GM12878 (cell line): ENCODE measurements around the gene MRPL44. TPM values are rescaled to one million over a fixed set of nuclear protein-coding genes. Genes with fewer than 3 reads are reported as not detected.

Source experiments
- ATAC-seq: fragments of 200-7000 bp; cut with Tn5 transposase; 3 replicates; pipeline ENCODE4 v1.9.1; 2020; ENCODE audit warnings: mild to moderate bottlenecking, moderate library complexity
- BruUV-seq: library from RNA; stranded (reverse); fragments of 400-500 nt; replicated peaks from 2 replicates; lab custom pipeline; 2021; lab: Mats Ljungman, UMichigan
- CTCF ChIA-PET: fragments of 300-600 bp; sonication (Branson Sonifier 250); formaldehyde crosslinking; extraction: SDS; loops from one replicate; lab custom pipeline; 2021; ENCODE audit warnings: inconsistent platforms; lab: Yijun Ruan, JAX
- POLR2A ChIA-PET: fragments of 350-600 bp; formaldehyde crosslinking; extraction: SDS; loops from one replicate; lab custom pipeline; 2021; ENCODE audit warnings: inconsistent platforms; lab: Charles Lee
- RAD21 ChIA-PET: fragments of 300-600 bp; sonication (Branson Sonifier 250); formaldehyde crosslinking; loops from one replicate; lab custom pipeline; 2023; ENCODE audit warnings: antibody characterized with exemption; ENCODE audit not compliant: unreplicated experiment; lab: Charles Lee
- SMC1A ChIA-PET: fragments of 300-600 bp; sonication (Branson Sonifier 250); formaldehyde crosslinking; loops from one replicate; lab custom pipeline; 2023; ENCODE audit not compliant: unreplicated experiment, uncharacterized antibody; lab: Charles Lee
- DNase-seq: peaks from one replicate; pipeline ENCODE4 v3.0.0-alpha.2; 2011; ENCODE audit warnings: low read depth, low spot score
- FAIRE-seq: peaks from 3 replicates; lab custom pipeline; 2011; peaks lifted over from hg19 to GRCh38; lab: Jason Lieb, UNC
- H2AFZ ChIP-seq: 2 replicates; pipeline ENCODE4 v1.6.0; 2011; ENCODE audit warnings: low read depth, low read length, control low read depth; ENCODE audit not compliant: control insufficient read depth
- H3K27ac ChIP-seq: 2 replicates; pipeline ENCODE4 v1.5.1; 2011; ENCODE audit warnings: control low read depth; ENCODE audit not compliant: control insufficient read depth, insufficient read depth
- H3K27me3 ChIP-seq, 2 experiments: replicated peaks in 1 of 2; 2 replicates each; pipeline versions ENCODE4 v1.6.0 to v1.6.1; 2011; ENCODE audit warnings: low read length in 1 of 2; ENCODE audit not compliant: control insufficient read depth in 2 of 2, insufficient read depth in 2 of 2
- H3K36me3 ChIP-seq, 2 experiments: 2 replicates each; pipeline ENCODE4 v1.5.1; 2011; ENCODE audit warnings: low read length in 1 of 2; ENCODE audit not compliant: control insufficient read depth in 2 of 2, insufficient read depth in 2 of 2
- H3K4me1 ChIP-seq: 2 replicates; pipeline ENCODE4 v1.6.1; 2011; ENCODE audit warnings: mild to moderate bottlenecking, low read length, moderate library complexity, mixed read lengths; ENCODE audit not compliant: control insufficient read depth, insufficient read depth
- H3K4me2 ChIP-seq: 2 replicates; pipeline ENCODE4 v1.6.0; 2011; ENCODE audit warnings: control low read depth; ENCODE audit not compliant: control insufficient read depth, insufficient read depth
- H3K4me3 ChIP-seq: fragments of 200-600 bp; sonication (generic); 2 replicates; pipeline ENCODE4 v1.5.1; 2016
- H3K79me2 ChIP-seq: 2 replicates; pipeline ENCODE4 v1.6.0; 2011; ENCODE audit warnings: low read length; ENCODE audit not compliant: control insufficient read depth, insufficient read depth
- H3K9ac ChIP-seq: 2 replicates; pipeline ENCODE4 v1.8.0; 2011; ENCODE audit warnings: low read length, control low read depth, mixed read lengths; ENCODE audit not compliant: control insufficient read depth, insufficient read depth
- H3K9me3 ChIP-seq: replicated peaks from 3 replicates; pipeline ENCODE4 v1.5.1; 2011; ENCODE audit warnings: mild to moderate bottlenecking, low read length; ENCODE audit not compliant: control insufficient read depth, insufficient read depth
- H4K20me1 ChIP-seq: 2 replicates; pipeline ENCODE4 v1.6.0; 2011; ENCODE audit not compliant: control insufficient read depth, insufficient read depth
- EZH2 ChIP-seq: IDR thresholded peaks from 2 replicates; pipeline ENCODE4 v1.6.1; 2012; ENCODE audit warnings: low read depth, mild to moderate bottlenecking, control low read depth, inconsistent platforms, low read length, borderline replicate concordance; ENCODE audit not compliant: control insufficient read depth
- FOS ChIP-seq: IDR thresholded peaks from 3 replicates; pipeline ENCODE4 v1.6.1; 2011; ENCODE audit warnings: borderline replicate concordance; ENCODE audit not compliant: insufficient read length; ENCODE audit errors: extremely low read depth
- JUND ChIP-seq: IDR thresholded peaks from 2 replicates; pipeline ENCODE4 v1.6.1; 2012; ENCODE audit warnings: low read depth, mild to moderate bottlenecking, low read length, improper control_type of control experiment, moderate library complexity
- NR2C2 ChIP-seq: IDR thresholded peaks from 2 replicates; pipeline ENCODE4 v1.6.1; 2011; ENCODE audit warnings: borderline replicate concordance, low read depth; ENCODE audit not compliant: control insufficient read depth, insufficient read length
- SIN3A ChIP-seq: IDR thresholded peaks from 2 replicates; pipeline ENCODE4 v1.6.1; 2012; ENCODE audit warnings: low read depth, low read length, improper control_type of control experiment
- TAF1 ChIP-seq: IDR thresholded peaks from 2 replicates; pipeline ENCODE4 v1.6.1; 2011; ENCODE audit warnings: mild to moderate bottlenecking, low read depth, low read length, borderline replicate concordance
- TBL1XR1 ChIP-seq: IDR thresholded peaks from 2 replicates; pipeline ENCODE4 v1.6.1; 2012; ENCODE audit warnings: low read depth, low read length, improper control_type of control experiment
- TCF3 ChIP-seq: IDR thresholded peaks from 2 replicates; pipeline ENCODE4 v1.6.1; 2012; ENCODE audit warnings: low read depth, mild to moderate bottlenecking, low read length, borderline replicate concordance; ENCODE audit not compliant: insufficient read depth
- ZNF217 ChIP-seq: fragments of 450-650 bp; IDR thresholded peaks from 2 replicates; pipeline ENCODE4 v1.6.1; 2017; ENCODE audit warnings: antibody characterized with exemption, mild to moderate bottlenecking
- ZNF687 ChIP-seq: fragments of 450-650 bp; IDR thresholded peaks from 2 replicates; pipeline ENCODE4 v1.6.1; 2017; ENCODE audit warnings: mild to moderate bottlenecking, moderate library complexity
- WGBS: methylation state at CpG from one replicate; pipeline ENCODE4 v1.1.6; 2016; ENCODE audit warnings: low lambda C conversion rate; ENCODE audit not compliant: insufficient replicate concordance, insufficient coverage; ENCODE audit errors: missing lambda C conversion rate; 5-methylcytosine and 5-hydroxymethylcytosine counted together
- in situ Hi-C: fragments of 300-500 bp; cut with MboI; formaldehyde crosslinking; loops from 9 replicates; pipeline ENCODE4 v1.14.3; 2018; ENCODE audit warnings: mixed read lengths
- intact Hi-C: fragments of 100-400 bp; cut with micrococcal nuclease; formaldehyde crosslinking; loops from one replicate; pipeline ENCODE4 v1.14.2; 2022; ENCODE audit not compliant: unreplicated experiment
- polyA plus RNA-seq, 11 experiments: library from polyadenylated mRNA; depleted of rRNA in 4 of 11; unstranded in 6 of 11; stranded (reverse) in 5 of 11; fragments of >200 nt; fragmentation: Nextera tagmentation in 4 of 11; fragmentation: Illumina TruSeq in 1 of 11; extraction: Ambion mirVana in 4 of 11; extraction: Trizol in 1 of 11; gene quantifications; 1 replicate in 1 of 11; 2 replicates in 10 of 11; pipeline versions ENCODE4 v1.2.1 to v1.2.3, GENCODE V29; 2011 to 2016; ENCODE audit warnings: inconsistent platforms in 2 of 11, missing spikeins in 2 of 11, low read depth in 1 of 11
- total RNA-seq, 4 experiments: library from RNA; depleted of rRNA in 3 of 4; stranded (reverse); fragments of >200 nt in 3 of 4; fragmentation: Illumina TruSeq in 1 of 4; extraction: Trizol in 1 of 4; gene quantifications; 2 replicates each; pipeline versions ENCODE4 v1.2.1 to v1.2.3, GENCODE V29; 2013 to 2021
- TF ChIP-seq, protein P1 (sequence below): IDR thresholded peaks from 2 replicates; pipeline ENCODE4 v1.6.1; 2011; ENCODE audit warnings: low read depth, mild to moderate bottlenecking, low read length, moderate library complexity, borderline replicate concordance; ENCODE audit errors: extremely low read depth
- TF ChIP-seq, protein P2 (sequence below): fragments of 450-650 bp; IDR thresholded peaks from 2 replicates; pipeline ENCODE4 v1.6.1; 2017; ENCODE audit warnings: antibody characterized with exemption, mild to moderate bottlenecking, moderate library complexity
- TF ChIP-seq, protein P3 (sequence below): IDR thresholded peaks from 2 replicates; pipeline ENCODE4 v1.6.1; 2011; ENCODE audit warnings: borderline replicate concordance, low read depth, mild to moderate bottlenecking, moderate library complexity, mixed read lengths, low read length; ENCODE audit not compliant: insufficient read depth; ENCODE audit errors: extremely low read length

The MRPL44 gene
- total and polyA plus RNA-seq, 10 of the 15 experiments (the other 5 are each of a cell fraction or from before 2014, with no cell fraction given), result 18.3 to 44.3 (median 37.5) TPM

GRCh38 chr2:223971731-223972130 is 14.5 kb downstream of the MRPL44 start:
- H2AFZ ChIP-seq, result no peak overlapping the region
- ChIA-PET CTCF (interaction anchor here (0.6 to 11.9 kb wide), 21 partner anchors 8 to 1000 kb away, joined by 3 to 187 read pairs (median 8); partner anchors contain the start of gene MRPL44), SMC1A (interaction anchor here (0.8 to 5.4 kb wide), 10 partner anchors 11 to 564 kb away, joined by 3 to 74 read pairs (median 6); no protein-coding TSS in a partner anchor), RAD21 (interaction anchor here (0.6 to 5.3 kb wide), 6 partner anchors 14 to 809 kb away, joined by 3 to 82 read pairs (median 10); no protein-coding TSS in a partner anchor), POLR2A (no interaction called here)
- no peak for FAIRE-seq
- no peak for DNase-seq
- no peak overlapping the region for H3K4me3 ChIP-seq
- WGBS, result 83% methylated on average over 5 of the region's 5 CpGs
- no TSS peak for BruUV-seq
- H3K4me1 ChIP-seq, result no peaks in the 10 kb centered on the region
- H3K4me2 ChIP-seq, result no peak overlapping the region
- peaks cover 0 to 8% of the 10 kb centered on the region in 2 experiments; a peak in 2 of 4 replicates for H3K36me3 ChIP-seq
- intact Hi-C loops, result loop anchor here (5.0 to 10.0 kb wide), 3 partner anchors 396 to 803 kb away; no protein-coding TSS in a partner anchor
- H3K27ac ChIP-seq, result no peak overlapping the region
- H3K9me3 ChIP-seq, result no peaks in the 10 kb centered on the region
- no peaks in the 10 kb centered on the region for H4K20me1 ChIP-seq
- in situ Hi-C loops, result no loop called here
- H3K9ac ChIP-seq, result no peak overlapping the region
- no peak for ATAC-seq
- no peaks in the 10 kb centered on the region for H3K27me3 ChIP-seq
- no peaks in the 10 kb centered on the region for H3K79me2 ChIP-seq
- TF ChIP-seq ZNF217, result no peak
- no peak for TF ChIP-seq FOS
- TF ChIP-seq EZH2, result no peak
- TF ChIP-seq, protein P1, sequence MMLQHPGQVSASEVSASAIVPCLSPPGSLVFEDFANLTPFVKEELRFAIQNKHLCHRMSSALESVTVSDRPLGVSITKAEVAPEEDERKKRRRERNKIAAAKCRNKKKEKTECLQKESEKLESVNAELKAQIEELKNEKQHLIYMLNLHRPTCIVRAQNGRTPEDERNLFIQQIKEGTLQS, result no peak
- TF ChIP-seq JUND, result no peak
- no peak for TF ChIP-seq ZNF687
- TF ChIP-seq SIN3A, result no peak
- no peak for TF ChIP-seq NR2C2
- TF ChIP-seq, protein P2, sequence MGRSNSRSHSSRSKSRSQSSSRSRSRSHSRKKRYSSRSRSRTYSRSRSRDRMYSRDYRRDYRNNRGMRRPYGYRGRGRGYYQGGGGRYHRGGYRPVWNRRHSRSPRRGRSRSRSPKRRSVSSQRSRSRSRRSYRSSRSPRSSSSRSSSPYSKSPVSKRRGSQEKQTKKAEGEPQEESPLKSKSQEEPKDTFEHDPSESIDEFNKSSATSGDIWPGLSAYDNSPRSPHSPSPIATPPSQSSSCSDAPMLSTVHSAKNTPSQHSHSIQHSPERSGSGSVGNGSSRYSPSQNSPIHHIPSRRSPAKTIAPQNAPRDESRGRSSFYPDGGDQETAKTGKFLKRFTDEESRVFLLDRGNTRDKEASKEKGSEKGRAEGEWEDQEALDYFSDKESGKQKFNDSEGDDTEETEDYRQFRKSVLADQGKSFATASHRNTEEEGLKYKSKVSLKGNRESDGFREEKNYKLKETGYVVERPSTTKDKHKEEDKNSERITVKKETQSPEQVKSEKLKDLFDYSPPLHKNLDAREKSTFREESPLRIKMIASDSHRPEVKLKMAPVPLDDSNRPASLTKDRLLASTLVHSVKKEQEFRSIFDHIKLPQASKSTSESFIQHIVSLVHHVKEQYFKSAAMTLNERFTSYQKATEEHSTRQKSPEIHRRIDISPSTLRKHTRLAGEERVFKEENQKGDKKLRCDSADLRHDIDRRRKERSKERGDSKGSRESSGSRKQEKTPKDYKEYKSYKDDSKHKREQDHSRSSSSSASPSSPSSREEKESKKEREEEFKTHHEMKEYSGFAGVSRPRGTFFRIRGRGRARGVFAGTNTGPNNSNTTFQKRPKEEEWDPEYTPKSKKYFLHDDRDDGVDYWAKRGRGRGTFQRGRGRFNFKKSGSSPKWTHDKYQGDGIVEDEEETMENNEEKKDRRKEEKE, result no peak
- no peak for TF ChIP-seq TCF3
- no peak for TF ChIP-seq TBL1XR1
- TF ChIP-seq, protein P3, sequence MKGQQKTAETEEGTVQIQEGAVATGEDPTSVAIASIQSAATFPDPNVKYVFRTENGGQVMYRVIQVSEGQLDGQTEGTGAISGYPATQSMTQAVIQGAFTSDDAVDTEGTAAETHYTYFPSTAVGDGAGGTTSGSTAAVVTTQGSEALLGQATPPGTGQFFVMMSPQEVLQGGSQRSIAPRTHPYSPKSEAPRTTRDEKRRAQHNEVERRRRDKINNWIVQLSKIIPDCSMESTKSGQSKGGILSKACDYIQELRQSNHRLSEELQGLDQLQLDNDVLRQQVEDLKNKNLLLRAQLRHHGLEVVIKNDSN, result no peak
- no peak for TF ChIP-seq TAF1
